ENCODE data around the gene RNASE12. TPM values are rescaled to one million over a fixed set of nuclear protein-coding genes. Genes with fewer than 3 reads are reported as not detected.

The RNASE12 gene
- total RNA-seq, result not detected

GRCh38 chr14:20591235-20591634 lies at the start of gene RNASE12:
Gene RNASE12 (minus strand): TSS chr14:20591376. CDS start chr14:20590723, 653 bp downstream.
- intact Hi-C loops (cut with DNase I; ENCODE audit: low total_unique reads), result no loop called here
- Histone ChIP-seq H3K36me3 (no peaks in the 10 kb centered on the region), H3K4me3 (no peak within 1 kb of the TSS), H3K4me1 (no peaks in the 10 kb centered on the region), H3K27ac (no peak within 1 kb of the TSS), H3K9me3 (no peaks in the 10 kb centered on the region), H3K27me3 (no peaks in the 10 kb centered on the region)
- no peak for TF ChIP-seq POLR2A (IDR thresholded peaks at IDR 0.05)
- no peak for TF ChIP-seq POLR2AphosphoS5 (IDR thresholded peaks at IDR 0.05)
- TF ChIP-seq CTCF (IDR thresholded peaks at IDR 0.05), result no peak
- DNase-seq (ENCODE audit: low spot score in 2 of 2), result no peak

GRCh38 chr14:20632831-20633691 lies 41.9 kb upstream of the RNASE12 start:
- H3K36me3 ChIP-seq, result no peaks in the 10 kb centered on the region
- no peak overlapping the region for H3K27ac ChIP-seq
- peaks cover 0 to 8% of the 10 kb centered on the region in 2 donors for H3K4me1 ChIP-seq
- intact Hi-C loops (cut with DNase I; ENCODE audit: low total_unique reads), result loop anchor here (1.0 kb wide), 1 partner anchor 24 kb away; no protein-coding TSS in a partner anchor
- no peaks in the 10 kb centered on the region for H3K9me3 ChIP-seq
- H3K4me3 ChIP-seq, result peak overlapping the region; percentile 24 to 53 (median 40)
- DNase-seq (ENCODE audit: low spot score in 2 of 2), result no peak
- H3K27me3 ChIP-seq, result peaks cover 0 to 19% of the 10 kb centered on the region in 2 donors
- TF ChIP-seq CTCF (IDR thresholded peaks at IDR 0.05) (no peak), POLR2AphosphoS5 (IDR thresholded peaks at IDR 0.05) (peak in 1 of 3 donors; percentile 11), POLR2A (IDR thresholded peaks at IDR 0.05) (no peak)

- TF ChIP-seq POLR2AphosphoS5 (IDR thresholded peaks at IDR 0.05) (no peak), POLR2A (IDR thresholded peaks at IDR 0.05) (no peak), CTCF (IDR thresholded peaks at IDR 0.05) (no peak)
- peaks cover 0 to 8% of the 10 kb centered on the region in 2 donors for H3K4me1 ChIP-seq
- no peaks in the 10 kb centered on the region for H3K9me3 ChIP-seq
- H3K36me3 ChIP-seq, result no peaks in the 10 kb centered on the region
- H3K4me3 ChIP-seq, result peak overlapping the region; percentile 24 to 53 (median 40)
- DNase-seq (ENCODE audit: low spot score in 2 of 2), result no peak
- intact Hi-C loops (cut with DNase I; ENCODE audit: low total_unique reads), result no loop called here
- H3K27me3 ChIP-seq, result peaks cover 0 to 21% of the 10 kb centered on the region in 2 donors
- H3K27ac ChIP-seq, result no peak overlapping the region
Measured at GRCh38 chr14:20632448-20632830, 41.3 kb upstream of the RNASE12 start.

GRCh38 chr14:20631880-20632389 lies 40.8 kb upstream of the RNASE12 start:
- peaks cover 0 to 8% of the 10 kb centered on the region in 2 donors for H3K4me1 ChIP-seq
- peak; percentile 55 to 77 for DNase-seq (ENCODE audit: low spot score in 2 of 2)
- TF ChIP-seq POLR2A (IDR thresholded peaks at IDR 0.05) (no peak), POLR2AphosphoS5 (IDR thresholded peaks at IDR 0.05) (no peak), CTCF (IDR thresholded peaks at IDR 0.05) (no peak)
- H3K4me3 ChIP-seq, result peak overlapping the region; percentile 24 to 53 (median 40)
- no peaks in the 10 kb centered on the region for H3K9me3 ChIP-seq
- H3K27me3 ChIP-seq, result peaks cover 0 to 26% of the 10 kb centered on the region in 2 donors
- no peaks in the 10 kb centered on the region for H3K36me3 ChIP-seq
- H3K27ac ChIP-seq, result no peak overlapping the region
- intact Hi-C loops (cut with DNase I; ENCODE audit: low total_unique reads), result no loop called here
